Neural progenitor cell (in vitro differentiated cells): ENCODE data around the gene RIBC2. TPM values are rescaled to one million over a fixed set of nuclear protein-coding genes. Genes with fewer than 3 reads are reported as not detected.

Experiments used
- DNase-seq: peaks from one replicate; pipeline ENCODE4 v3.0.0-alpha.2; 2016; ENCODE audit warnings: low spot score
- H2AFZ ChIP-seq: fragments of 200-600 bp; sonication (generic); replicated peaks from 2 replicates; pipeline ENCODE4 v1.6.1; 2016; ENCODE audit warnings: antibody characterized with exemption
- H3F3A ChIP-seq: fragments of 200-600 bp; sonication (generic); 2 replicates; pipeline ENCODE4 v1.6.1; 2016; ENCODE audit warnings: antibody characterized with exemption, low read depth
- H3K27ac ChIP-seq: fragments of 200-600 bp; sonication (generic); 2 replicates; pipeline ENCODE4 v1.5.1; 2016; ENCODE audit warnings: mild to moderate bottlenecking
- H3K27me3 ChIP-seq: fragments of 200-600 bp; sonication (generic); 2 replicates; pipeline ENCODE4 v1.6.1; 2016; ENCODE audit warnings: mild to moderate bottlenecking, moderate library complexity
- H3K36me3 ChIP-seq: fragments of 200-600 bp; sonication (generic); 2 replicates; pipeline ENCODE4 v1.5.1; 2016
- H3K4me1 ChIP-seq: fragments of 200-600 bp; sonication (generic); 2 replicates; pipeline ENCODE4 v1.6.1; 2016; ENCODE audit warnings: mixed run types
- H3K4me2 ChIP-seq: fragments of 200-600 bp; sonication (generic); 2 replicates; pipeline ENCODE4 v1.6.1; 2016
- H3K4me3 ChIP-seq: fragments of 200-600 bp; sonication (generic); 2 replicates; pipeline ENCODE4 v1.5.1; 2016
- H3K79me2 ChIP-seq: fragments of 200-600 bp; sonication (generic); 2 replicates; pipeline ENCODE4 v1.6.1; 2016; ENCODE audit warnings: low read depth
- H3K9ac ChIP-seq: fragments of 200-600 bp; sonication (generic); 2 replicates; pipeline ENCODE4 v1.6.1; 2016
- H3K9me3 ChIP-seq: fragments of 200-600 bp; sonication (generic); 2 replicates; pipeline ENCODE4 v1.5.1; 2016; ENCODE audit warnings: low read depth
- H4K20me1 ChIP-seq: fragments of 200-600 bp; sonication (generic); 2 replicates; pipeline ENCODE4 v1.6.1; 2016; ENCODE audit warnings: low read depth
- H3K27ac Mint-ChIP-seq: 3 replicates; pipeline ENCODE4 v1.8.0; 2021; ENCODE audit warnings: mixed read lengths
- H3K27me3 Mint-ChIP-seq: 2 replicates; pipeline ENCODE4 v1.8.0; 2022; ENCODE audit warnings: low read depth, mild to moderate bottlenecking, inconsistent platforms, moderate library complexity, mixed read lengths; ENCODE audit not compliant: insufficient read depth
- H3K36me3 Mint-ChIP-seq: 3 replicates; pipeline ENCODE4 v1.8.0; 2021; ENCODE audit warnings: mixed read lengths
- H3K4me1 Mint-ChIP-seq: 3 replicates; pipeline ENCODE4 v1.8.0; 2021; ENCODE audit warnings: mixed read lengths
- H3K4me3 Mint-ChIP-seq: 3 replicates; pipeline ENCODE4 v1.8.0; 2021; ENCODE audit warnings: mild to moderate bottlenecking, moderate library complexity, mixed read lengths
- H3K9me3 Mint-ChIP-seq: 3 replicates; pipeline ENCODE4 v1.8.0; 2020; ENCODE audit warnings: mixed read lengths
- EZH2 ChIP-seq: fragments of 200-600 bp; sonication (generic); IDR thresholded peaks from 2 replicates; pipeline ENCODE4 v1.6.1; 2017; ENCODE audit warnings: antibody characterized with exemption, mild to moderate bottlenecking, moderate library complexity
- EZH2phosphoT487 ChIP-seq: fragments of 200-600 bp; sonication (generic); IDR thresholded peaks from 2 replicates; pipeline ENCODE4 v1.6.1; 2017; ENCODE audit warnings: antibody characterized with exemption
- total RNA-seq: library from RNA; depleted of rRNA; stranded (reverse); fragments of >200 nt; gene quantifications from 2 replicates; pipeline ENCODE4 v1.2.3, GENCODE V29; 2015; ENCODE audit warnings: low replicate concordance
- TF ChIP-seq, protein P1 (sequence below): fragments of 200-600 bp; sonication (generic); IDR thresholded peaks from 2 replicates; pipeline ENCODE4 v1.5.1; 2017; ENCODE audit warnings: antibody characterized with exemption, mild to moderate bottlenecking

Gene RIBC2
- total RNA-seq, 1 donor from 2014 or later = 2.0 TPM

DNA sequence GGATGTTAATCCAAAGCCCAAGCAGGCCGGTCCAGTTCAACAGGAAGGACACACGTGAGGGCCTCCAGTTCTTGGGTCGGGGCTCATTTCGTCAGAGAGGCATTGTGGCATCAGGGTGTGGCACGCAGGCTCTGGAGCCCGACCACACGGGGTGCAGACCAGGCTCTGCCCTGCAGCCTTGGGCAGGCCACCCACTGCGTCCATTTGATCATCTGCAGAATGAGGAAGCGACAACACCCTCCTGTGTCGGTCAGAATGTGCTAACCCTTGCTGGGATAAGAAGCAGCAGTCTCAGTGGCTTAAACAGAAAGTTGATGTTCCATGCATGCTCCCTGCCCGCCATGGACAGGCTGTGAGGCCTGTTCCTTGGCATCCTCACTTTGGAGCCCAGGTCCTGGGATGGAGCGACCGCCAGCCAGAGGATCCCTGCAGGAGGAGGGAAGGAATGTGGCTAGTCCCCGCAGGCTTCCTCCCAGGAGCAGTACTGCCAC is 10.8 kb downstream of the RIBC2 start:
- no peak overlapping the region for H2AFZ ChIP-seq
- Mint-ChIP-seq H3K4me3 (no peak overlapping the region), H3K9me3 (peaks cover 6% of the 10 kb centered on the region), H3K27ac (no peak overlapping the region), H3K36me3 (peaks cover 13% of the 10 kb centered on the region), H3K27me3 (peaks cover 13% of the 10 kb centered on the region), H3K4me1 (peaks cover 4% of the 10 kb centered on the region)
- no peaks in the 10 kb centered on the region for H4K20me1 ChIP-seq
- H3K27me3 ChIP-seq = no peaks in the 10 kb centered on the region
- no peak for DNase-seq
- H3F3A ChIP-seq = no peaks in the 10 kb centered on the region
- H3K9me3 ChIP-seq = no peaks in the 10 kb centered on the region
- H3K9ac ChIP-seq = no peak overlapping the region
- no peaks in the 10 kb centered on the region for H3K79me2 ChIP-seq
- H3K4me2 ChIP-seq = no peak overlapping the region
- no peak overlapping the region for H3K4me3 ChIP-seq
- TF ChIP-seq EZH2phosphoT487 = no peak
- TF ChIP-seq, protein P1, sequence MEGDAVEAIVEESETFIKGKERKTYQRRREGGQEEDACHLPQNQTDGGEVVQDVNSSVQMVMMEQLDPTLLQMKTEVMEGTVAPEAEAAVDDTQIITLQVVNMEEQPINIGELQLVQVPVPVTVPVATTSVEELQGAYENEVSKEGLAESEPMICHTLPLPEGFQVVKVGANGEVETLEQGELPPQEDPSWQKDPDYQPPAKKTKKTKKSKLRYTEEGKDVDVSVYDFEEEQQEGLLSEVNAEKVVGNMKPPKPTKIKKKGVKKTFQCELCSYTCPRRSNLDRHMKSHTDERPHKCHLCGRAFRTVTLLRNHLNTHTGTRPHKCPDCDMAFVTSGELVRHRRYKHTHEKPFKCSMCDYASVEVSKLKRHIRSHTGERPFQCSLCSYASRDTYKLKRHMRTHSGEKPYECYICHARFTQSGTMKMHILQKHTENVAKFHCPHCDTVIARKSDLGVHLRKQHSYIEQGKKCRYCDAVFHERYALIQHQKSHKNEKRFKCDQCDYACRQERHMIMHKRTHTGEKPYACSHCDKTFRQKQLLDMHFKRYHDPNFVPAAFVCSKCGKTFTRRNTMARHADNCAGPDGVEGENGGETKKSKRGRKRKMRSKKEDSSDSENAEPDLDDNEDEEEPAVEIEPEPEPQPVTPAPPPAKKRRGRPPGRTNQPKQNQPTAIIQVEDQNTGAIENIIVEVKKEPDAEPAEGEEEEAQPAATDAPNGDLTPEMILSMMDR = no peak
- no peak for TF ChIP-seq EZH2
- H3K27ac ChIP-seq = no peak overlapping the region
- no peaks in the 10 kb centered on the region for H3K36me3 ChIP-seq
- no peaks in the 10 kb centered on the region for H3K4me1 ChIP-seq

DNA sequence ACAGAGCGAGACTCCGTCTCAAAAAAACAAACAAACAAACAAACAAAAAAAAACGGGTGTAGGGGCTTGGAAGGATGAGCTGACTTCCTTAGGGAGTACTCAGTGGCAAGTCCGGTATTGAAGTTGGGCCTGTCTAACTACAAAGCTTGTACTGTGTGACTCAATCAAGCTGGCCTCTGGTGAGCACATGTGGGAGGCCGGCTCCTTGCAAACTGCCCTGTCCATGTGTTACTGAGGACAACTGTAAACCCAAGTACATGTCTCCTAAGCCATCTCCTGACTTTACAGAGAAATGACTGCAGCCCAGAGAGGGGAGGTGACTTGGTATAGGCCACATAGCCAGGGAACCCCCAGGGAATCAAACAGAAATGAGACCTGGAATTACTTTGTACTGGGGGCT is 11.6 kb downstream of the RIBC2 start:
- H3K9ac ChIP-seq = no peak overlapping the region
- H3K9me3 Mint-ChIP-seq = peaks cover 6% of the 10 kb centered on the region
- H3K4me2 ChIP-seq = no peak overlapping the region

DNA sequence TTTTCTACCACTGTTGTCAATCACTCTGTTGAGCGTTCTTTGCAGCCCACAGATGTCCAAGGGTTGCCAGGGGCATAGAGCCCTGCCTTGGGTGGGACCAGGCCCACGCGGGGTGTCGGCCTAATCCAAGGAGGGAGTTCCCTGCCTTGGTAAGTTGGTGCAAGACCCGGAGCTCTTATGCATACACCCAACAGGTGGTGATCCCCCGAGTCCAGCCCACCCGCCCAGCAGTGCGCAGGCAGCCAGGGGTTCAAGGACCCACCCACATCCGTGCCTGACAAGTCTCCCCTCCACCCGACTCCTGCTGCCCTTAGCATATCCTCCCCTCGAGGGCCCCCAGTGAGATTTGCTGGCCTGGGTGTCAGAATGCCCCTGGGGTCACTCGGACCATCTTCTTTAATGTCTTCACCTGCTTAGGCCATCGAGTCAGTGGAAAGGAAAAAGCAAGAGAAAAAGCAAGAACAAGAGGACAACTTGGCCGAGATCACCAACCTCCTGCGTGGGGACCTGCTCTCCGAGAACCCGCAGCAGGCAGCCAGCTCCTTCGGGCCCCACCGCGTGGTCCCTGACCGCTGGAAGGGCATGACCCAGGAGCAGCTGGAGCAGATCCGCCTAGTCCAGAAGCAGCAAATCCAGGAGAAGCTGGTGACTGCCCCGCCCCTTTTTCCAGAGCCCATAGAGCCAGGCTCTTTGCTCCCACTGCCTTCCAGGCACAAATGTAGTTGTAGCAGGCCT is 12.2 kb downstream of the RIBC2 start:
- Histone ChIP-seq H3K27ac (no peak overlapping the region), H3K27me3 (no peaks in the 10 kb centered on the region), H3K4me2 (no peak overlapping the region), H3K4me3 (no peak overlapping the region), H3K9me3 (no peaks in the 10 kb centered on the region), H3K9ac (no peak overlapping the region), H3F3A (no peaks in the 10 kb centered on the region), H2AFZ (no peak overlapping the region), H3K36me3 (no peaks in the 10 kb centered on the region), H3K79me2 (no peaks in the 10 kb centered on the region), H3K4me1 (no peaks in the 10 kb centered on the region), H4K20me1 (no peaks in the 10 kb centered on the region)
- no peak overlapping the region for H3K27ac Mint-ChIP-seq
- H3K36me3 Mint-ChIP-seq = peaks cover 4% of the 10 kb centered on the region
- no peak for DNase-seq
- H3K4me3 Mint-ChIP-seq = no peak overlapping the region
- peaks cover 6% of the 10 kb centered on the region for H3K9me3 Mint-ChIP-seq
- peaks cover 4% of the 10 kb centered on the region for H3K4me1 Mint-ChIP-seq
- peaks cover 11% of the 10 kb centered on the region for H3K27me3 Mint-ChIP-seq
- TF ChIP-seq EZH2phosphoT487 = no peak
- TF ChIP-seq EZH2 = no peak
- TF ChIP-seq, protein P1 = no peak

More for the DNA sequence above, 11.6 kb downstream of the RIBC2 start:
- no peaks in the 10 kb centered on the region for H3K79me2 ChIP-seq
- no peaks in the 10 kb centered on the region for H3K27me3 ChIP-seq
- peaks cover 11% of the 10 kb centered on the region for H3K27me3 Mint-ChIP-seq
- no peaks in the 10 kb centered on the region for H3K4me1 ChIP-seq
- no peak overlapping the region for H3K4me3 Mint-ChIP-seq
- H3K36me3 ChIP-seq = no peaks in the 10 kb centered on the region
- no peaks in the 10 kb centered on the region for H3F3A ChIP-seq
- H3K36me3 Mint-ChIP-seq = peaks cover 10% of the 10 kb centered on the region
- H4K20me1 ChIP-seq = no peaks in the 10 kb centered on the region
- peaks cover 4% of the 10 kb centered on the region for H3K4me1 Mint-ChIP-seq
- TF ChIP-seq EZH2phosphoT487 (no peak), EZH2 (no peak)
- TF ChIP-seq, protein P1 = no peak
- H3K9me3 ChIP-seq = no peaks in the 10 kb centered on the region
- H3K27ac Mint-ChIP-seq = no peak overlapping the region
- no peak overlapping the region for H2AFZ ChIP-seq
- H3K27ac ChIP-seq = no peak overlapping the region
- DNase-seq = no peak
- no peak overlapping the region for H3K4me3 ChIP-seq
